ENCODE results near the gene CATSPERZ. TPM values are rescaled to one million over a fixed set of nuclear protein-coding genes. Genes with fewer than 3 reads are reported as not detected.
A peak's percentile ranks its signal among the peaks of the same experiment; 100 is the strongest.

Gene CATSPERZ
- polyA plus RNA-seq, 1 donor from 2014 or later: not detected

DNA sequence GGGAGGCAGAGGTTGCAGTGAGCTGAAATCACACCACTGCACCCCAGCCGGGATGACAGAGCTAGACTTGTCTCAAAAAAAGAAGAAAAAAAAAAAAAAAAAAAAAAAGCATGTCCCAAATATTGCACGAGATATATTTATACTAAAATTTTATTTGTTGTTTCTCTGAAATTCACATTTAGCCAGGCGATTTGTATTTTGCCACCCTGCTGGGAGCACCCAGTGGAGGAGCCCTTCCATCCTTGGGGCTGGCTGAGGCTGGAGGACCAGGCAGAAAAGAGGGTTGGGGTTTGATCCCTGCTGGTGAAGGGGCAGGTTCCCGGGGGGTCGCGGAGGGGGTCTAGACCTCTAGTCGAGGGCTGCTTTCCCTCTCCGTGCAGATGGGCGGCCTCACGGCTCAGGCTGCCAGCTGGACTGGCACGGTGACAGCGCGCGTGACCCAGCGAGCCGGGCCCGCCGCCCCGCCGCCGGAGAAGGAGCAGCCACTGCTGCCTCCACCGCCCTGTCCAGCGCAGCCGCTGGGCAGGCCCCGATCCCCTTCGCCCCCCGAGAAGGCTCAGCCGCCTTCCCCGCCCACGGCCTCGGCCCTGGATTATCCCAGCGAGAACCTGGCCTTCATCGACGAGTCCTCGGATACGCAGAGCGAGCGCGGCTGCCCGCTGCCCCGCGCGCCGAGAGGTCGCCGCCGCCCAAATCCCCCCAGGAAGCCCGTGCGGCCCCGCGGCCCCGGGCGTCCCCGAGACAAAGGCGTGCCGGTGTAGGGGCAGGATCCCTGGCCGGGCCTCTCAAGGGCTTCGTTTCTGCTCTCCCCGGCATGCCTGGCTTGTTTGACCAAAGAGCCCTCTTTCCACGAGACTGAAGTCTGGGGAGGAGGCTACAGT lies 952 bp upstream of the CATSPERZ start:
- H3K36me3 ChIP-seq (ENCODE audit: insufficient read depth, low read length): no peaks in the 10 kb centered on the region
- H3K4me2 ChIP-seq (ENCODE audit: low read length): no peak overlapping the region
- H3K4me3 ChIP-seq (ENCODE audit: low read length): no peak overlapping the region
- H3K79me2 ChIP-seq (replicated peaks; ENCODE audit: insufficient read depth, low read length): no peaks in the 10 kb centered on the region
- no peak overlapping the region for H3K9ac ChIP-seq (ENCODE audit: low read length)
- H2AFZ ChIP-seq (ENCODE audit: low read depth, low read length): no peak overlapping the region
- no peaks in the 10 kb centered on the region for H3K9me2 ChIP-seq (ENCODE audit: insufficient read depth, low read length)
- H3K27me3 ChIP-seq (ENCODE audit: insufficient read depth, low read depth, low read length): peaks cover 77% of the 10 kb centered on the region
- no peak overlapping the region for H3K27ac ChIP-seq (ENCODE audit: low read length)
- no peak for TF ChIP-seq SMC3 (conservative IDR thresholded peaks at IDR 0.05; ENCODE audit: poor library complexity)
- TF ChIP-seq EZH2 (IDR thresholded peaks at IDR 0.05; ENCODE audit: borderline replicate concordance, insufficient read depth, low read length, poor library complexity, severe bottlenecking): peak; percentile 61
- TF ChIP-seq EP300 (conservative IDR thresholded peaks at IDR 0.05; ENCODE audit: poor library complexity, severe bottlenecking): no peak
- TF ChIP-seq, protein P1, sequence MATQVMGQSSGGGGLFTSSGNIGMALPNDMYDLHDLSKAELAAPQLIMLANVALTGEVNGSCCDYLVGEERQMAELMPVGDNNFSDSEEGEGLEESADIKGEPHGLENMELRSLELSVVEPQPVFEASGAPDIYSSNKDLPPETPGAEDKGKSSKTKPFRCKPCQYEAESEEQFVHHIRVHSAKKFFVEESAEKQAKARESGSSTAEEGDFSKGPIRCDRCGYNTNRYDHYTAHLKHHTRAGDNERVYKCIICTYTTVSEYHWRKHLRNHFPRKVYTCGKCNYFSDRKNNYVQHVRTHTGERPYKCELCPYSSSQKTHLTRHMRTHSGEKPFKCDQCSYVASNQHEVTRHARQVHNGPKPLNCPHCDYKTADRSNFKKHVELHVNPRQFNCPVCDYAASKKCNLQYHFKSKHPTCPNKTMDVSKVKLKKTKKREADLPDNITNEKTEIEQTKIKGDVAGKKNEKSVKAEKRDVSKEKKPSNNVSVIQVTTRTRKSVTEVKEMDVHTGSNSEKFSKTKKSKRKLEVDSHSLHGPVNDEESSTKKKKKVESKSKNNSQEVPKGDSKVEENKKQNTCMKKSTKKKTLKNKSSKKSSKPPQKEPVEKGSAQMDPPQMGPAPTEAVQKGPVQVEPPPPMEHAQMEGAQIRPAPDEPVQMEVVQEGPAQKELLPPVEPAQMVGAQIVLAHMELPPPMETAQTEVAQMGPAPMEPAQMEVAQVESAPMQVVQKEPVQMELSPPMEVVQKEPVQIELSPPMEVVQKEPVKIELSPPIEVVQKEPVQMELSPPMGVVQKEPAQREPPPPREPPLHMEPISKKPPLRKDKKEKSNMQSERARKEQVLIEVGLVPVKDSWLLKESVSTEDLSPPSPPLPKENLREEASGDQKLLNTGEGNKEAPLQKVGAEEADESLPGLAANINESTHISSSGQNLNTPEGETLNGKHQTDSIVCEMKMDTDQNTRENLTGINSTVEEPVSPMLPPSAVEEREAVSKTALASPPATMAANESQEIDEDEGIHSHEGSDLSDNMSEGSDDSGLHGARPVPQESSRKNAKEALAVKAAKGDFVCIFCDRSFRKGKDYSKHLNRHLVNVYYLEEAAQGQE (IDR thresholded peaks at IDR 0.05; ENCODE audit: borderline replicate concordance): no peak
- no peaks in the 10 kb centered on the region for H3F3A ChIP-seq (ENCODE audit: insufficient read depth, low read length, poor library complexity, severe bottlenecking)
- no peaks in the 10 kb centered on the region for H4K20me1 ChIP-seq (ENCODE audit: insufficient read depth)
- H3K9me3 ChIP-seq (ENCODE audit: low read length): no peaks in the 10 kb centered on the region

DNA sequence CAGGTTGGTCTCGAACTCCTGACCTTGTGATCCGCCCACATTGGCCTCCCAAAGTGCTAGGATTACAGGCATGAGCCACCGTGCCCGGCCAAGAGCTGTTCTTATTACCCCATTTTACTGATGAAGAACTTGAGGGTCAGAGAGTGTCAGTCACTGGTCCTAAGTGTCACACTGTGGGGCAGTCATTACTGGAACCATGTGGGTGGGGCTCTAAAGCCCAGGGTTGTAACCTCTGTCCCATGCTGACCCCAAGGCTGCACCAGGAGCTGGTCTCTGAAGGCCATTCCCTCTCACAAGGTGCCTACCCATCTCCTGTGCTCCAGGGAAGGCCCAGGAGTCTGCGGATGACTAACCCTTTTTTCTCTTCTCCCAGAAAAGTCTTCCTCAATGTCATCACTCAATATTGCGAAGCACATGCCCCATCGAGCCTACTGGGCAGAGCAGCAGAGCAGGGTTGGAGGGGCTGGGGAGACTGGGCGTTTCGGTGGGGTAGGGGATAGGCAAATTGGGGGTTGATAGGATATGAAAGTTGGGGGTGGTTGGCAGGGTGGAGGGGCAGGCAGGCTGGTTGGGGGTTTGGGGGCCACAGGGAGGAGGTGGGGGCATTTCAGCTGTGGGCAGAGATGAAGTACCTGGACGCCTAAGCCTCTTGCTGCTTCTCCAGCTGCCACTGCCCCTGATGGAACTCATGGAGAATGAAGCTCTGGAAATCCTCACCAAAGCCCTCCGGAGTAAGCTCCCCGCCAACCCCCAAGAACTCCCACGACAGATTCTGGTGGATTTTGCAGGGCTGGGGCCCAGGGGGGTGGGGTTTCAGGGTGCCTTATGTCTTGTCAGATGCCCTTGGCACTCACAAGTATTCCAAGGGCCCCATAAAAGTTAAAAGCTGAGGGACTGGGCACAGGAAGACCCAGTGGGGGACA lies 3.2 kb downstream of the CATSPERZ start:
- Histone ChIP-seq H3K36me3 (ENCODE audit: insufficient read depth, low read length) (no peaks in the 10 kb centered on the region), H4K20me1 (ENCODE audit: insufficient read depth) (peaks cover 6% of the 10 kb centered on the region), H3K79me2 (replicated peaks; ENCODE audit: insufficient read depth, low read length) (peaks cover 10% of the 10 kb centered on the region), H3K27me3 (ENCODE audit: insufficient read depth, low read depth, low read length) (peaks cover 37% of the 10 kb centered on the region), H3F3A (ENCODE audit: insufficient read depth, low read length, poor library complexity, severe bottlenecking) (no peaks in the 10 kb centered on the region), H3K4me3 (ENCODE audit: low read length) (no peak overlapping the region), H3K9me2 (ENCODE audit: insufficient read depth, low read length) (no peaks in the 10 kb centered on the region), H3K27ac (ENCODE audit: low read length) (no peak overlapping the region), H3K9ac (ENCODE audit: low read length) (no peak overlapping the region), H3K4me2 (ENCODE audit: low read length) (no peak overlapping the region), H2AFZ (ENCODE audit: low read depth, low read length) (no peak overlapping the region), H3K9me3 (ENCODE audit: low read length) (no peaks in the 10 kb centered on the region)
- TF ChIP-seq RAD21 (conservative IDR thresholded peaks at IDR 0.05): no peak
- TF ChIP-seq, protein P1 (IDR thresholded peaks at IDR 0.05; ENCODE audit: borderline replicate concordance): no peak
- no peak for TF ChIP-seq POLR2AphosphoS5 (IDR thresholded peaks at IDR 0.05)
- no peak for TF ChIP-seq SMC3 (conservative IDR thresholded peaks at IDR 0.05; ENCODE audit: poor library complexity)
- no peak for TF ChIP-seq EZH2 (IDR thresholded peaks at IDR 0.05; ENCODE audit: borderline replicate concordance, insufficient read depth, low read length, poor library complexity, severe bottlenecking)

All from neural cell (in vitro differentiated cells).